Colonic mucosa (tissue), 4 donors: Measurements from ENCODE around the gene FYB1. TPM values are rescaled to one million over a fixed set of nuclear protein-coding genes. Genes with fewer than 3 reads are reported as not detected.

Experiments used
- DNase-seq: peaks from one replicate; pipeline ENCODE4 v3.0.0-alpha.2; 2020
- H3K27ac ChIP-seq: fragments of 200-600 bp; one replicate; pipeline ENCODE4 v1.8.0; 2021
- H3K27me3 ChIP-seq: fragments of 200-600 bp; one replicate; pipeline ENCODE4 v1.8.0; 2021
- H3K36me3 ChIP-seq: fragments of 200-600 bp; one replicate; pipeline ENCODE4 v1.8.0; 2021
- H3K4me1 ChIP-seq: fragments of 200-600 bp; one replicate; pipeline ENCODE4 v1.8.0; 2021; ENCODE audit warnings: mild to moderate bottlenecking
- H3K4me3 ChIP-seq: fragments of 200-600 bp; one replicate; pipeline ENCODE4 v1.8.0; 2021
- H3K9ac ChIP-seq, 2 donors: one replicate each; pipeline ENCODE4 v1.7.0; 2013; ENCODE audit warnings: control low read depth in 2 of 2, low read depth in 2 of 2, low read length in 2 of 2
- H3K9me3 ChIP-seq: fragments of 200-600 bp; one replicate; pipeline ENCODE4 v1.8.0; 2021
- intact Hi-C: fragments of 100-400 bp; cut with DNase I; formaldehyde crosslinking; loops from one replicate; pipeline ENCODE4 v1.14.1; 2022
- total RNA-seq, 2 donors: library from RNA; stranded (reverse); fragmentation: NEBNext Ultra II Directional in 1 of 2; extraction: Animal tissue kit (Norgen Biotek cat#: 25700) in 1 of 2; gene quantifications; one replicate each; pipeline ENCODE4 v1.2.1, GENCODE V29; 2021
- TF ChIP-seq, protein P1 (sequence below): fragments of 200-600 bp; IDR thresholded peaks from one replicate; pipeline ENCODE4 v1.8.0; 2022; ENCODE audit warnings: antibody characterized with exemption, mild to moderate bottlenecking
- donor health status: healthy.
- donor health status: DM: no; HTN: no; CAD: no.
- donor health status: DM: no; HTN: no; CAD: no.

FYB1 gene
- total RNA-seq, 2 donors from 2014 or later: 6.1 to 8.6 TPM

DNA sequence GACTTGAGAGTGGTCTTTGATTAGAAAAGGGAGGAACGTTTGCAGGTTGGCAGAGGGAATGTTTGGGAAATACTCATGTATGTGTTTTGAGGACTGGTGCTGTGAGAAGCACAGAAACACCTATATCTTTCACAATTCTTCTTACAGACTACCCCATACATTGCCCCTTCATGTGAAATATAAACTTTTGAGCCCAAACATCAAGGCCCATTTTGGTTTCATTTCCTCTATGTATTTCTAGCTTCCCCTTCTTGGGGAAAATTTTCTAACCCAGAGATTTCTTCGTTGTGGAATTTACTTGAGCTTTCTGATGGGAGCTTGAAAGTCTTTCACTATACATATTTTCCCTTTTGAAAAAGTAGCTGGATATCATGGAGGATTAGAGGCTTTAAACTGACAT, 67.6 kb downstream of the FYB1 start:
- H3K36me3 ChIP-seq: no peaks in the 10 kb centered on the region
- DNase-seq: no peak
- no peak overlapping the region for H3K27ac ChIP-seq
- no peaks in the 10 kb centered on the region for H3K4me1 ChIP-seq
- no peaks in the 10 kb centered on the region for H3K27me3 ChIP-seq
- intact Hi-C loops: no loop called here
- H3K9me3 ChIP-seq: no peaks in the 10 kb centered on the region
- TF ChIP-seq, protein P1, sequence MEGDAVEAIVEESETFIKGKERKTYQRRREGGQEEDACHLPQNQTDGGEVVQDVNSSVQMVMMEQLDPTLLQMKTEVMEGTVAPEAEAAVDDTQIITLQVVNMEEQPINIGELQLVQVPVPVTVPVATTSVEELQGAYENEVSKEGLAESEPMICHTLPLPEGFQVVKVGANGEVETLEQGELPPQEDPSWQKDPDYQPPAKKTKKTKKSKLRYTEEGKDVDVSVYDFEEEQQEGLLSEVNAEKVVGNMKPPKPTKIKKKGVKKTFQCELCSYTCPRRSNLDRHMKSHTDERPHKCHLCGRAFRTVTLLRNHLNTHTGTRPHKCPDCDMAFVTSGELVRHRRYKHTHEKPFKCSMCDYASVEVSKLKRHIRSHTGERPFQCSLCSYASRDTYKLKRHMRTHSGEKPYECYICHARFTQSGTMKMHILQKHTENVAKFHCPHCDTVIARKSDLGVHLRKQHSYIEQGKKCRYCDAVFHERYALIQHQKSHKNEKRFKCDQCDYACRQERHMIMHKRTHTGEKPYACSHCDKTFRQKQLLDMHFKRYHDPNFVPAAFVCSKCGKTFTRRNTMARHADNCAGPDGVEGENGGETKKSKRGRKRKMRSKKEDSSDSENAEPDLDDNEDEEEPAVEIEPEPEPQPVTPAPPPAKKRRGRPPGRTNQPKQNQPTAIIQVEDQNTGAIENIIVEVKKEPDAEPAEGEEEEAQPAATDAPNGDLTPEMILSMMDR: no peak
- H3K9ac ChIP-seq: no peak overlapping the region
- no peak overlapping the region for H3K4me3 ChIP-seq

DNA sequence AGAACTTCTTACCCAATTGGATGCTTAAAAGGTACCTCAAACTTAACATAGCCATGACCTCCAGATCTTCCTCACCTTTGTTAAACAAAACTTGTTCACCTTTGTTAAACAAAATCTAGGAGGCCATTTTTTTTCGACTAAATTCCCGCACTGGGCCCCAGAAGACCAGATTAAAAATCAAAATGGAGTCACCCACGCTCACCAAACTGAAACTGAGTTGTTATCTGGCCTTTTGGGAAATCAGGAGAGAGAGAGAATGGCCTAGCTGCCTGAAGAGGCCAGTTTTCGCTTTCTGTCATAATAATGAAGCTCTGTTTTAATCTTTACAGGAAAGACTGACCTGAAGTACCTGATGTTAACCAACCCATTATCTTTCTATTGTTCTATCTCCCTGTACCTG, 69.4 kb downstream of the FYB1 start:
- no peak overlapping the region for H3K4me3 ChIP-seq
- no peak for DNase-seq
- no peak overlapping the region for H3K27ac ChIP-seq
- TF ChIP-seq, protein P1: no peak
- no peaks in the 10 kb centered on the region for H3K4me1 ChIP-seq
- H3K27me3 ChIP-seq: no peaks in the 10 kb centered on the region
- intact Hi-C loops: no loop called here
- H3K9ac ChIP-seq: no peak overlapping the region
- no peaks in the 10 kb centered on the region for H3K9me3 ChIP-seq
- H3K36me3 ChIP-seq: no peaks in the 10 kb centered on the region

DNA sequence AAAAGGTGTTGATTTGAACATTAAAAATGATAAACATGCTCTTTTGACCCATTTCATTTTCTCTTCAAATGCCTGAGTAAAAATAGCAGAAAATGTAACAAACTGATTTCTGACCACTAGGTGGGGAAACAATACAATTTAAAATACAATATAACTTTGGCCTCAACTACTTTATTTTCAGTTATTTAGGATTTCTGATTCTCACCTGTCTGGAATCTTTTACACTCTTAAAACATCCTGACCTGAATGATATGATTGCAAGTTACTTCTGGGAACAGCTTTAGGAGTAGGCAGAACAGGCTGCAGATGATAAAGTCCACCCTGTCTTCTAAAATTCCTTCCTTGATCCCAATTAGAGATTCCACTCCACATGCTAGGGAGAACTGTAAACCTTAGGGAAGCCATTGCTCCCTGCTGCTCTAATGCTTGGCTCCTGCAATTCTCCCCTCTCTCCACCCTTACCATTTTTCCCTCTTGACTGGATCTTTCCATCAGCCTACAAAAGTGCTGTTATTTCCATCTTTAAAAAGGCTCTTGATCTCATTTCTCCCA, 70.3 kb downstream of the FYB1 start:
- H3K4me1 ChIP-seq: no peaks in the 10 kb centered on the region
- intact Hi-C loops: no loop called here
- H3K9ac ChIP-seq: no peak overlapping the region
- TF ChIP-seq, protein P1: peak; percentile 9
- no peaks in the 10 kb centered on the region for H3K36me3 ChIP-seq
- no peak for DNase-seq
- H3K4me3 ChIP-seq: no peak overlapping the region
- H3K27me3 ChIP-seq: no peaks in the 10 kb centered on the region
- H3K27ac ChIP-seq: no peak overlapping the region
- H3K9me3 ChIP-seq: no peaks in the 10 kb centered on the region

DNA sequence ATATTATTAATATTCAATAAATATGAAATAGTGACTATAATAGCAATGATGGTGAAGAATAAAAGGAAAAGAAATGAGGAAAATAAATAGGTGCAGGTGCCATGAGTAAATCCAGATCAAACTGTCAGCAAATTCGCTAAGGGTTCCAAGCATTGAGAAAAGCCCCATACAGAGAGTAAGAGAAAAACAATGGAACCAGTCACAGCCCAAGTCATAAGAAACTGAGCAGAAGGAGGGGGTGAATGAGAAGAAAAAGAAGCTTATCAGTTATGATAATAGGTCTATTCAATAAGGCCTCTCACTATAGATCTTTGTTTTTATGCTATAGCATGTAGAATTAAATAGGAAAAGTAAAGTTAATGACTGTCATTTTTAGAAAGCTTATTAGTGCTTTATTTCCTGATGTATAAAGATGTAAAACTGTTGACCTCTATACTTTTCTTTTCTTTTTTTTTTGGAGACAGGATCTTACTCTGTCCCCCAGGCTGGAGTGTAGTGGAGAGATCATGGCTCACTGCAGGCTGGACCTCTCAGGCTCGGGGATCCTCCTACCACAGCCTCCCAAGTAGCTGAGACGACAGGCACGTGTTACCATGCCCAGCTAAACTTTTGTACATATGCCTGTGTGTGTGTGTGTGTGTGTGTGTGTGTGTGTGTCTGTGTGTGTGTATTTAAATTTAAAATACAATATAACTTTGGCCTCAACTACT, 72.4 kb downstream of the FYB1 start:
- Histone ChIP-seq H3K4me3 (no peak overlapping the region), H3K9ac (no peak overlapping the region), H3K9me3 (no peaks in the 10 kb centered on the region), H3K4me1 (no peaks in the 10 kb centered on the region), H3K36me3 (no peaks in the 10 kb centered on the region), H3K27ac (no peak overlapping the region), H3K27me3 (no peaks in the 10 kb centered on the region)
- TF ChIP-seq, protein P1: no peak
- no peak for DNase-seq
- intact Hi-C loops: no loop called here

DNA sequence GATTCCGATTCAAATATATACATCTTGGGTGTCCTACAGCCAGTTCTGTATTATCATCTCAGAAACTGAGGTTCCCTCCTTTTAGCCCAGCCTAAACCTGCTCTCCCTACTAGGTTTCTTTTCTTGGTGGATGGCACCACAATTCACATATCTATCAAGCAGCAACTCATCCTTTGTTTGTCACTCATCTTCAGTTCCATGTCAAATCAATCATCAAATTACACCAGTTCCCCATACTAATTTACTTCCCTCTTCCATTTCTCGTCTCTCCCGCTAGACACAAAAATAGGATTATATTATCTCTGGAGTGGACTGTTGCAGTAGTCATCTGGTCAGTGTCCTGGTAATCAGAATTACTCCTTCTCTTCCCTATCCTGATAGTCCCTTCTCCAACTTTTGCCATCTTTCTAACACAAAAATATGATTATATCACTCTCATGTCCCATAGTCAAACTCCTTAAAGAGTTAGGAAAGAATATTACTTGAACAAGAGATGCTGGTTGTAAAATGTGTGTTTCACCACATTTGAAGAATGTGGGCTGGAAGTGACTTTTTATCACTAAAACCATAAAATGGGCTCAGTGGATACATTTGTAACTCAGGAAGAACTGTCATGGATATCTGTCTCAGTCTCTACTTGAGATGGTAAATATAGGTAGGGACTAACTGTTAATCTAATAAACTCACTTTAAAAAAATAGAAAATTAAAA, 76.1 kb downstream of the FYB1 start:
- intact Hi-C loops: no loop called here
- H3K27ac ChIP-seq: no peak overlapping the region
- no peak overlapping the region for H3K4me3 ChIP-seq
- TF ChIP-seq, protein P1: no peak
- no peaks in the 10 kb centered on the region for H3K4me1 ChIP-seq
- H3K36me3 ChIP-seq: no peaks in the 10 kb centered on the region
- DNase-seq: no peak
- no peak overlapping the region for H3K9ac ChIP-seq
- H3K9me3 ChIP-seq: no peaks in the 10 kb centered on the region
- H3K27me3 ChIP-seq: no peaks in the 10 kb centered on the region
